Activated naive CD4-positive, alpha-beta T cell (primary cell): ENCODE data around the gene MAGI1.
"Not testable (repeated sequence)": the region's sequence is repeated elsewhere in the genome, so short reads cannot be mapped to it uniquely, and the experiment has no call there.

Source experiments
- DNase-seq, 4 experiments: peaks; one replicate each; lab custom pipeline; 2025; lab: John Stamatoyannopoulos, UW

MAGI1 gene

GRCh38 chr3:66039590-66039887 is 821 bp upstream of the MAGI1 start:
- DNase-seq, result no peak

DNA sequence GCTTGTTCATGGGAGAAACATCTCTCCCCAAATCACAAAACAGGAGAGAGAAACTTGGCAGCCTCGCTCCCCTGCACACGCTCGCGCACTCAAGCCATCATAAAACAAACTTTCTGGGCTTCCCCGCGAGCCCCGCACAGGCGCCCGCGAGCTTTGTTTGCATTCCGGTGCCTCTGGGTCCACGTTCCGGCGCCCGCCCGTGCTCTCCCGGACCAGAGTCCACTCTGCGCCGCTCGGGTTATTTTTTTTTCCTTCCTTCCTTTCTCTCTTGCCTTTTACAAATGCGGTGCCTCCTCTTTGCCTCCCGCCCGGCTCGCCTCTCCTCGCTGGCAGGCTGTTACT is 363 bp downstream of the MAGI1 start:
- DNase-seq, result no peak

DNA sequence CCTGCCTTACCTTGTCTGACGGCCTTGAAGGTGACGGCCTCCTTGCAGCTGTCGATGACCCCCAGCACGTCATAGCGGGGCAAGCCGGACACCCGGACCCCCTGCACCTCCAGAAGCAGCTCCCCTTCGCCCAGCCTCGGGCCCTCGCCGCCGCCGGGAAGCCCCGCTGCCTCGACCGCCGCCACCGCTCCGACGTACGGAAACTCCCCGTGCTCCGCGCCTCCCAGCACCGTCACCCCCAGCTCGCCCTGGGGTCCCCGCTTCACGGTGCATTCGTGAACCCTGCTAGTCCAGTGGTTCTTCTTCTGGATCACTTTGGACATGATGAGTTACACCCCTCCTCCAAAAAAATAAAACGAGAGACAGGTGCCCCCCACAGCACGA is 740 bp downstream of the MAGI1 start:
- no peak for DNase-seq

GRCh38 chr3:66037330-66037985 is 1.3 kb downstream of the MAGI1 start:
- DNase-seq, result no peak

DNA sequence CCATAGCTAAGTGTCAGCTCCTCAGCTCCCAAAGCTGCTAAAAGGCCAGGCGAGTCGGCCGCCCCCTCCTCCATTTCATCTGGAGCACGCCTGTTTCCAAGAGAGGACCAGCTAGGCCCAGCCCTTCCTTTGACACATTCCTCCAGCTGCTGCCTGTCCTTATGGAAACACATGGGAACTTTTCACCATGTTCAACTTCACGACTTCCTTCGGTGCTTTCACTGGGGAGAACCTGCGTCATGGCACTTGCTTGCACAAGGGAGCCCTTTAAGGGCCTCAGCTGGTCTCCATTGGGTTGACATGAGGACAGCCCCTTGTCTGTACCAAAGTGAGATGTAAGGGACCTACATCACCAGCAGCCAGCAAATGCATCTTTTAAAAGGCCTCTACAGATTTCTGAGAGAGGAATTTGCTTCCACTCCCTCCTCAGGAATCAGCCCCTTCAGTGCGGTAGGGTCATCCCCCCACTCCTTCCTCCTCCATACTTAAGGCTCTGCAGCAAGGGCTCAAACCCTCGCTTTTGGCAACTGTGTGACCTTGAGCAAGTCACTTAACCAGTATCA is 2.1 kb downstream of the MAGI1 start:
- no peak for DNase-seq

GRCh38 chr3:66035763-66036477 is 2.8 kb downstream of the MAGI1 start:
- DNase-seq, result no peak

- DNase-seq, result no peak
These were observed 5.2 kb downstream of the MAGI1 start for GRCh38 chr3:66033241-66034138.

- DNase-seq, result no peak
These were observed 7.5 kb downstream of the MAGI1 start for GRCh38 chr3:66031102-66031698.

- no peak for DNase-seq
These were observed 9.3 kb downstream of the MAGI1 start for GRCh38 chr3:66029443-66029842.

DNA sequence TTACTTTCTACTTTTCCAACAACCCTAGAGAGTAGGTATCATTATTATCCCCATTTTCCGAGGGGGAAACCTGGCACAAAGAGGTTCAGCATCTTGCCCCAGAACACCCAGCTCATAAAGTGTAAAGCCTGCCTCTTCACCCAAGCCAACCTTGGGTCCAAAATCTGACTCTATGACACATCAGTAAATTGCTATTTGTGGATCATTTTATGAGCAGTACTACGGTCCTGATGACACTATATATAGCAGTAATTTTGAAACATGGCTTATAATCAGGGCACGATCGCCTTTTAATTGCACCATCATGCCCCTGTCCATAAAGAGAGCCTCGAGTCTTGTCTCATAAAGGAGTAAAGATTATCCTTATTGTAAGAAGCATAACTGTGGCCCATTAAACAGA is 9.7 kb downstream of the MAGI1 start:
- DNase-seq, result no peak

DNA sequence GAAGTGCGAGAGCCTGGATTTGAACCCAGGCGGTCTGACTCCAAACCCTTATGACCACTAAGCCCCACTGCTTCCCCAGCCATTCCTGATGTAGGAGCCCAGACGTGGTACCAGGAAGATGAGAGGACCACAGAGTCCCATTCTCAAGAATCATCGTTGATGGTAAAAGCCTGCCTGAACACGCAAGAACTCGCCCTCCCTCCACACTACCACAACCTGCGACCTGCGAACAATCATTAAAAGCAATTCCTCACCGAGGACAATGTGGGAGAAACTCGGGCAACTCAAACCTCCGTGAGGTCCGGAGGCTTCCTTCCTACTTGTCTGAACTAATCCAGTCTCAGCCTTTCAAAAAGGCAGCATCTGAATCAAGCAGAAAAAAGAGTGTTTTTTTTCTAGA is 10.3 kb downstream of the MAGI1 start:
- DNase-seq, result no peak

DNA sequence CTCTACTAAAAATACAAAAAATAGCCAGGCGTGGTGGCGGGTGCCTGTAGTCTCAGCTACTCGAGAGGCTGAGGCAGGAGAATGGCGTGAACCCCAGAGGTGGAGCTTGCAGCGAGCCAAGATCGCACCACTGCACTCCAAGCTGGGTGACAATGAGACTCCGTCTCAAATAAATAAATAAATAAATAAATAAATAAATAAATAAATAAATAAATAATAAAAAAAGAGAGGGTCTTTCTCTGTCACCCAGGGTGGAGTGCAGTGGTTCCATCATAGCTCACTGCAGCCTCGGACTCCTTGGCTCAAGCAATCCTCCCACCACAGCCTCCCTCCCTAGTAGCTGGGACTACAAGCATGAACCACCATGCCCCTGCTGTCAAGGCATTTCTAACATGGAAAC is 11.6 kb downstream of the MAGI1 start:
- DNase-seq, result not testable (repeated sequence)

DNA sequence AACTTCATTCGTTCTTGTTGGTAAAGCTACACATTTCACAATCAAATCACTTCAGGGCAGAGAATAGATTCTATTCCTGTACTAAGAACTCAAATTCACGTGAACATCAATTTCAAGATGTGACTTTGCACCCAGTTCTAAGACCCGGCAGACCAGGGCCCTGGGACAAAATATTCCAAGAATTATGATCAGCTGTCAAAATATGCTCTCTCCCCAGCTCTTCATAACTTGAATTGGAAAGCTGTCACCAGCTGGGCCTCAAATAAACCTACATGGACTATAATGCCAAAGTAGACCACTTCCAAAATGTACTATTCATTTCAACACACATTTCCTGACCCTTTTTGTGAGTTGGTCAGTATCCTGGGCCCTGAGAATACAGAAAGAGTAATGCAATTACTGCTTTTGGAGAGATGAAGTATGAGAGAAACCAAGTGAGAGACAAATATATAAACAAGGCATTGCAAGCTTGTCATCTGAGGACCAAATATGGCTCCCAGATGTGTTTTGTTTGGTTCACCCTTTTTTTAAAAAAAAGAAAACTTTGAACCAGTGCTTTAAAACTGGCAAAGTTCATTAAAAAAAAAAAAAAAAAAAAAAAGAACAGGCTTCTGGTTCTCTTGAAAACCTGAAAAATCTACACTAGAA is 14.9 kb downstream of the MAGI1 start:
- DNase-seq, result no peak

- no peak for DNase-seq
These were observed 15.5 kb downstream of the MAGI1 start for GRCh38 chr3:66023229-66023628.

DNA sequence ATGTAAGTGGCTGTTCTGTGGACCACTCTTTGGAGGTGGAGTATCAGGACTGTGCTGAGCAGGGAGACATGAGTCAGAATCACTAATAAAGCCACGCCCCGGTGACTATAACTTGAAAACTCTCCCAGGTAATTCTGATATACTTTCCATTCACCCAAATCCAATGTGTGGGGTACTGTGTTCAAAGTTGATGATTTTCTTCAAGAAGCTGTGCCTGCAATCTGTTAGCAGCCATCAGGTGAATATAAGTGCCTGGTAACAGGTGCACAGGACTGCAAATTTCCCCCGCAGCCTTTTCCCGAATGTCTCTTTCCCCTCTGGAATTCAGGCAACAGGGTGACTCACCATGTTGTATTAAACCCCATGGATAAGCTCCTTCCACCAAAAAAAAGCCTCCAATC is 17.0 kb downstream of the MAGI1 start:
- DNase-seq, result no peak

- no peak for DNase-seq
These were observed 18.8 kb downstream of the MAGI1 start for GRCh38 chr3:66019896-66020295.

DNA sequence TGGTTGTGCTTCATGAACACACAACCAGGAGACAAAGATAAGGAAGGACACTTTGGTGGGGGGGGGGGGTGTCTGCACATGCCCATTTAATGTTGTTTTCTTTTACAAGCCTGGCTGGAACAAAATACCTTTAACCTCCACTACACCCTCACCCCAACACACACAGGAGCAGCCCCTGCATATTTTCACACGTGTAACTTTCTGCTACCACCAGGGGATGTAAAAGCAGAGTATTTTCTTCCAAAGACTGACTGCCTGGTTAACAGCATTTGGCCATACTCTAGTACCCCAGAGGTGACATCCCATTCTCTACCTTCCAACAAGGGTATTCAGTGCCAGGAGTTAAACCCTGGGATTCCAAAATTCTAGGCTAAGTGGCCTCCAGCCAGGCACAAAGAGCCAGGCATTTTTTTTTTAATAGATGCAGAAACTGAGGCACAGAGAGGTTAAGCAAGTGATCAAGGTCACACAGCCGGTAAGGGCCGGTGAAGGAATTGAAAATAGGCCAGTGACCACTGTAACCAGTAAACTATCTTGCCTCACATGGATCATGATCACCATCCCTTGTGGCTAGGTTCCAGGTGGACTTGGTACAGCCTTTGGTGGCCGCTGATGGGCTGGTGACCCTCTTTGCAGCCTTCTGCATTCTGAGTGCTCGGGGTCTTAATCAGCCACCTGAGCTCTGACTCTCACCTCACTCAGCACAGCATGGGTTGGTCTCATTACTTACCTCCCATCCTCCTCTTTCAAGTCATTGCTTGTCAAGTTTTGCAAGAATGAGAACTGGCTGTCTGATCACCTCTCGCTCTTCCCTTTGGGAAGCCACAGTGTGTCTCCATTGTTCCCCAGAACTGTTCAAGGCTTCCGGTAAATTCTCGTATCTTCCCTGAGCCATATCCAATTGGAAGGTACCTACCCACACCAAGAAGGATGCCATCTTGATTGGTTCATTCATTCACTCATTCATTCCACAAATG is 20.4 kb downstream of the MAGI1 start:
- DNase-seq, result no peak

DNA sequence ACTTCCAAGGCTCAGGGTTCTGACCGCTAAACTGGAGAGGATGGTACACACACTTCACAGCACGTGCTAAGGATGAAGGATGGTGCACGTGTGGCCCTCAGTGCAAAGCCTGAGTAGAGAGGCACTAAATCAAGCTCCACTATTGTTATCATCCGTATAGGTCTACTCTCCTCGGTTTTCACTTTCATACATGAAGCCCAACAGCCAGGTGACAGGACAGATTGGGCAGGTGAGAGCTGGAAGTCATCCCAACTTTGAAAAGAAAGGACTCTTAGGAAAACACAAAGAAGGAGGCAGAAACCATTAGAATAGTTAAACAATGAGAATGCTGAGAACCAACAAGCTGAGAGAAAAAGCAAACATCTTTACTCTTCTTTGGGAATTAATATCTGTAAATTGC is 21.1 kb downstream of the MAGI1 start:
- DNase-seq, result no peak

GRCh38 chr3:66017084-66017483 is 21.6 kb downstream of the MAGI1 start:
- no peak for DNase-seq

DNA sequence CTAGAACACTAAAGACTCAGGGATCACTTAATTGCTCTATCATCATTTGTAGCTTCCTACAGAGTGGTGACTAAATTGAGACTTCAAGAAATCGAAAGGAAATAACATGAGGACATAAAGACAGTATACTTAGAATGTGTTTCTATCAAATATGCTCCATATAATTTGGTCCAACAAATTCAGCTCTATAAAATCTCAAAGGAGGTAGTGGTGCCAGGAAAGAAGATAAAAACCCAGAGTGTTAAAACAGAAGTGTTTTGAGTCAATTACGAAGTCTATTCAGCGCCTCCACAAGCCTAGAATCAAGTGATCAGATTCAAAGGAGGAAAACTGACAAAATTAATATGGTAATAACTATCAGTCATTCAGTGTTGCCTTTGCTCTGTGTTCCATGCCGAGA is 22.9 kb downstream of the MAGI1 start:
- DNase-seq, result no peak

- DNase-seq, result no peak
These were observed 24.1 kb downstream of the MAGI1 start for GRCh38 chr3:66014651-66015050.
